Vagina (tissue), 2 donors: ENCODE measurements around the gene MCF2.

Experiments used
- CTCF ChIP-seq, 3 experiments: fragments of 450-650 bp in 2 of 3; fragments of 200-600 bp in 1 of 3; sonication (generic) in 1 of 3; IDR thresholded peaks; one replicate each; pipeline ENCODE4 v1.5.1; 2017 to 2019; ENCODE audit warnings: antibody characterized with exemption in 3 of 3, mild to moderate bottlenecking in 2 of 3, moderate library complexity in 2 of 3
- POLR2AphosphoS5 ChIP-seq, 2 donors: sonication (generic); formaldehyde crosslinking; IDR thresholded peaks; one replicate each; pipeline ENCODE4 v1.9.0; 2017; ENCODE audit warnings: antibody characterized with exemption in 2 of 2, mild to moderate bottlenecking in 2 of 2, low read depth in 1 of 2; ENCODE audit not compliant: insufficient read depth in 1 of 2

GRCh38 chrX:139581068-139581467 is 126.9 kb downstream of the MCF2 start:
- TF ChIP-seq CTCF (IDR thresholded peaks at IDR 0.05) (no peak), POLR2AphosphoS5 (IDR thresholded peaks at IDR 0.05; ENCODE audit: insufficient read depth in 1 of 2, low read depth in 1 of 2) (no peak)
